ENCODE measurements around the gene CHI3L1.

Gene CHI3L1

GRCh38 chr1:203168991-203169390, 17.5 kb downstream of the CHI3L1 start:
- no peak for DNase-seq (ENCODE audit: low read depth)

- DNase-seq (ENCODE audit: low read depth) = no peak
Measured at GRCh38 chr1:203168256-203168786, 18.2 kb downstream of the CHI3L1 start.

- DNase-seq (ENCODE audit: low read depth) = no peak
Measured at GRCh38 chr1:203167913-203168200, 18.6 kb downstream of the CHI3L1 start.

DNA sequence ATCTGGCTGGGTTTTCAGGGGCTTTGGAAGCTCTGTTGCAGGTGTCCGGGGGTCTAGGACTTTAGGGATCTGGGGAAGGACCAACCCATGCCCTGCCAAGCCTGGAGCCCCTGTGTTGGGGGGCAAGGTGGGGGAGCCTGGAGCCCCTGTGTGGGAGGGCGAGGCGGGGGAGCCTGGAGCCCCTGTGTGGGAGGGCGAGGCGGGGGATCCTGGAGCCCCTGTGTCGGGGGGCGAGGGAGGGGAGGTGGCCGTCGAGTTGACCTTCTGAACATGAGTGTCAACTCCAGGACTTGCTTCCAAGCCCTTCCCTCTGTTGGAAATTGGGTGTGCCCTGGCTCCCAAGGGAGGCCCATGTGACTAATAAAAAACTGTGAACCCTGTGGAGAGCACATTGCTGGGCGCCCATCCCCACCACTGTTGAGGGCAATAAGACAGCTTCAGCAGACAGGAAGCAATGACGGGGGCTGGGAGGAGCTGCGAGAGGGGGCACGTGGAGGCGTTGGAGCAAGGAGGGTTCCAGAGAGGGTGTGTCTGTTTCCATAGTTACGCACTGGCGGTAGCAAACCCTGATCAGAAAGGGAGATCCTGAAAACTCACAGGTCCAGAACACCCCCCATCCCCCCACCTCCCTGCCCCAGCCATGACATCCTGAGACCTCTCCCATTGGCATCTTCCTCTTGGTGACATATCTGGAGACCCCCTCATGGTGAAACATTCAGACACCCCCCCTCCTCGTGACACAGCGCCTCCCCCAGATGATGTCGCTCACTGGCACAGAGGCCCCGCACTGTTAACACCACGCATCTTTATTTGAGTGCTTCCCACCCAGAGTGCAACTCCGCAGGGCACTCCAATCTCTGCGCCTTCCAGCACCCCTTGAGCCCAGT, 19.2 kb downstream of the CHI3L1 start:
- DNase-seq (ENCODE audit: low read depth) = no peak

- DNase-seq (ENCODE audit: low read depth) = no peak
Measured at GRCh38 chr1:203166192-203166940, 20.1 kb downstream of the CHI3L1 start.

DNA sequence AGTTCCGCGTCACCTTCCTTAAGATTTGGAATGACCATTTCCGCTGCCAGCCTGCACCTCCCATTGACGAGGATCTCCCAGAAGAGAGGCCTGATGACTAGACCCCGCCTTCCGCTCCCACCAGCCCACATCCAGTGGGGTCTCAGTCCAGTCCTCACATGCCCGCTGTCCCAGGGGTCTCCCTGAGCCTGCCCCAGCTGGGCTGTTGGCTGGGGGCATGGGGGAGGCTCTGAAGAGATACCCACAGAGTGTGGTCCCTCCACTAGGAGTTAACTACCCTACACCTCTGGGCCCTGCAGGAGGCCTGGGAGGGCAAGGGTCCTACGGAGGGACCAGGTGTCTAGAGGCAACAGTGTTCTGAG, 20.7 kb downstream of the CHI3L1 start:
- no peak for DNase-seq (ENCODE audit: low read depth)

DNA sequence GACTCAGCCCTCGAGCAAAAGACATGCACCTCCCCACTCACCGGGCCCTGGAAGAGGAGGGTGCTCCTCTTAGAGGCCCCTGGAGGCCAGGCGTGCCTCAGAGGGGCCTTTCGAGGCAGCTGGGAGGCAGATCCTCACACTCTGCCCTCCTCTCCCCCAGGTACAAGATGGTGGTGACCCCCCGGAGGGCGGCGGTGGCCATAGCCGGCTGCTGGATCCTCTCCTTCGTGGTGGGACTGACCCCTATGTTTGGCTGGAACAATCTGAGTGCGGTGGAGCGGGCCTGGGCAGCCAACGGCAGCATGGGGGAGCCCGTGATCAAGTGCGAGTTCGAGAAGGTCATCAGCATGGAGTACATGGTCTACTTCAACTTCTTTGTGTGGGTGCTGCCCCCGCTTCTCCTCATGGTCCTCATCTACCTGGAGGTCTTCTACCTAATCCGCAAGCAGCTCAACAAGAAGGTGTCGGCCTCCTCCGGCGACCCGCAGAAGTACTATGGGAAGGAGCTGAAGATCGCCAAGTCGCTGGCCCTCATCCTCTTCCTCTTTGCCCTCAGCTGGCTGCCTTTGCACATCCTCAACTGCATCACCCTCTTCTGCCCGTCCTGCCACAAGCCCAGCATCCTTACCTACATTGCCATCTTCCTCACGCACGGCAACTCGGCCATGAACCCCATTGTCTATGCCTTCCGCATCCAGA, 21.3 kb downstream of the CHI3L1 start:
- DNase-seq (ENCODE audit: low read depth) = no peak

DNA sequence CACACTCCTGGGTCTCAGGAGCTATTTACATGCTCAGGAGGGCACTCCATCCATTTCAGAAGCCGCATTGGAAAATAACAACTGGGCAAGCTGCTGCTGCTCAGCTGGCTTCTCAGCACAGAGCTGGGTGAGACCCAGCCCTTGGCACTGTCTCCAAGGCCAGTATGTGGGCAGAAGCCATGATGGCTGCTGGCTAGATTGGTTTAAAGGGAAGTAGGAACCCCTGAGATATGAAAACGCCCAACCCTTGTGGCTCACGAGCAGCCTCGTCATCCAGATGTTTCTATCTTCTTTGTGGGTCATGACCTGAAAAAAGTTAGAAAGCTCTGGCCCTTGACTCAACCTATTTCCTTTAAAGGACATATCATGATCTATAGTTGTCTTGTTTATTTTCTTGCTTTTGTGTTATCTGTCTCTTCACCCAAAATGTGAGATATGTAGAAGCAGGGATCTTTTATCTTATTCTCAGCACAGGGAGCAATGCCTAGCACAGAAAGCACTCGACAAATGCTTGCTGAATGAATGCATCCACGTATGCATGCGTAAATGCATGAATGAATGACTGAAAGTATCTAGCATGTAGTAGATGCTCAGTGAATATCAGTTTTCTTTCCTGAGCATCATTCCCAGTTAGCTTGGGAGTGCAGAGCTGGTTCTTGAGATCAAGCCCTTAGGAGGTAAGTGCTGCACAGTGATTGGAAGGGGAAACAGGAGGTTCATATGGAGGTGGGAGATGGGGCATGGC, 22.4 kb downstream of the CHI3L1 start:
- DNase-seq (ENCODE audit: low read depth) = no peak

GRCh38 chr1:203162403-203162802, 24.1 kb downstream of the CHI3L1 start:
- DNase-seq (ENCODE audit: low read depth) = no peak

DNA sequence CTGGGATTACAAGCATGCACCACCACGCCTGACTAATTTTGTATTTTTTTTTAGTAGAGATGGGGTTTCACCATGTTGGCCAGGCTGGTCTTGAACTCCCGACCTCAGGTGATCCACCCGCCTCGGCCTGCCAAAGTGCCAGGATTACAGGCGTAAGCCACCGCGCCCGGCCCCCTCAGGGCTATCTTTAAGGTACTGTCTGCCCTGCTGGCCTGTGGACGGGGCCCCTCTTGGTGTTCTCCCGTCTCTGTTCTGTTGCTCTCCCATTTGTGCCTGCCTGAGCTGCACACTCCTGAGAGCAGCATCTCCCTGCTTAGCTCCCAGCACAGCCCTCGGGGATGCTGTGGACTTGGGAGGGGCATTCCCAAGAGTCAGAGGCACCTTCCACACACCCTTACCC, 24.8 kb downstream of the CHI3L1 start:
- no peak for DNase-seq (ENCODE audit: low read depth)

DNA sequence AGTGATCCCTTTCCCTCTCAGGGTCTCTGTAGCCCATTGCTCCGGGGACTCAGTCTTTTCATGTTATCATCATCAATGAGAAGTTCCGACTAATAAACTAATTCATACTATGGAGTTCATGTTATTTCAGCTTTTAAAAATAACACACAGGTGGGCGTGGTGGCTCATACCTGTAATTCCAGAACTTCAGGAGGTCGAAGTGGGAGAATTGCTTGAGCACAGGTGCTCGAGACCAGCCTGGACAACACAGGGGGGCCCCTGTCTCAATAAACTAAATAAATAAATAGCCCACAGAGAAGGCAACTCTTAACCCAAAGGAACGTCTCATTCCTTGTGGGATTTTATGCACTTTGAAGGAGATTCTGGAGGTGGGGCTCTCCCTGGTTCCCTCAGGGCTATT, 25.3 kb downstream of the CHI3L1 start:
- no peak for DNase-seq (ENCODE audit: low read depth)

DNA sequence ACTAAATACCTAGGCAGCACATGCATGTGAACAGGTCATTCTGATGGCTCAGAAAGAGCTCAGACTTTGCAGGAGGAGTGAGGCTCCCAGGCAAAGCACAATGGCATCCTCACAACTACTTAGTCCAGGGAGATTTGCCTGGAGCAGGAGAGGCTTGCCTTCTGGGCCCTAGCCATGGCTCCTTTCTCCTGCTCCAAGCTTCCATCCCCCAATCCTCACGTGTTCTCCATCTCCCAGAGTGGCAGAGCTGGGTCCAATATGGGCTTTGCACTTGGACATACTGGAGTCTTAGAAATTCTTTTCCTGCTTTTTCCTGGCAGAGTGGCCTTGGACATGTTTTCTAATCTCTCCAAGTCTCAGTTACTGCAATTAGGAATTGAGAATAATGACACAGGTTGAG, 26.7 kb downstream of the CHI3L1 start:
- DNase-seq (ENCODE audit: low read depth) = no peak

DNA sequence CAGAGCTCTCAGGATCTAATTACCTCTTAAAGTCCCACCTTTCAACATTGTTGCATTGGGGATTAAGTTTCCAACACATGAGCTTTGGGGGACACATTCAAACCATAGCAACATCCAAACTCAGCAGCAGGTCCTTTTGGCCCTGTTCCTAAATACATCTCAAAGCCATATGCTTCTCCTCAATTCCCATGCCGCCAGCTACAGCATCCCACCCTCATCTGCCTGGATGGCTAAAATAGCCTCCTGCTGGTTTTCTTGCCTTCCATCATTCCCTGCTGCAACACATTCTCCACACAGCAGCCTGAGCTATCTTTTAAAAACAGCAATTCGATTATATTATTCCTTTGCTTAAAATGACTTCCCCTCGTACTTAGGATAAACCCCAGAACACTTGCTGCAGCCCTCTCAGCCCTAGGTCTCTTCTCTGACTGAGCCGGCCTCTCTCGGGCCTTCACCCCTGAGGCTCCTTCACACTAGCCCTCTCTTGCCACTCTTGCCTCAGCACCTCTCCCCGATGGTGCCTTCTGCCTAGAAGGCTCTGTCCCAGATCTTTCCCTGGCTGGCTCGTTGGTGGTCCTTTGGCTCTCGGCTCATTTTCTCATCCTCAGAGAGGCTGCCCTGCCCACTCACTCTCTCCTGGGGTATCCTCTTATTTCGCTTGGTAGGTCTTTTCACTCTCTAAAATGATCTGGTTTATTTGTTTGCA, 27.4 kb downstream of the CHI3L1 start:
- DNase-seq (ENCODE audit: low read depth) = no peak

- no peak for DNase-seq (ENCODE audit: low read depth)
Measured at GRCh38 chr1:203158423-203158822, 28.1 kb downstream of the CHI3L1 start.

DNA sequence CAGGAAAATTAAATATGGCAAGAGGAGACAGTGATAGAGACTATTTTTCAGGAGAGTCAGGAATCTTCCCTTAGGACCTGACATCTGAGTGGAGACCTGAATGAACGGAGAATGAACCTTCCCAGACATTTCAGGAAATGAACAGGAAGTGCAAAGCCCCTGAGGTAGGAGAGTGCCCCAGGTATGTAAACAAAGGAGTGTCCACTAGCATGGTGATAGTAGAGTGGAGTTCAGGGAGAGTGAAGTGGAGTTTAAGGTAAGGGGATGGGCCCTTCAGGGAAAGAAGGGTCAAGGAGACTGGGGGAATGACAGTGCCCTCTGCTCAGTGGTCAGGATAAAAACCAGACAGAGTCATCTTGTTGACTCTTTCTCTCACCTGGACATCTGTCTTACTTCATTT, 30.2 kb downstream of the CHI3L1 start:
- no peak for DNase-seq (ENCODE audit: low read depth)

DNA sequence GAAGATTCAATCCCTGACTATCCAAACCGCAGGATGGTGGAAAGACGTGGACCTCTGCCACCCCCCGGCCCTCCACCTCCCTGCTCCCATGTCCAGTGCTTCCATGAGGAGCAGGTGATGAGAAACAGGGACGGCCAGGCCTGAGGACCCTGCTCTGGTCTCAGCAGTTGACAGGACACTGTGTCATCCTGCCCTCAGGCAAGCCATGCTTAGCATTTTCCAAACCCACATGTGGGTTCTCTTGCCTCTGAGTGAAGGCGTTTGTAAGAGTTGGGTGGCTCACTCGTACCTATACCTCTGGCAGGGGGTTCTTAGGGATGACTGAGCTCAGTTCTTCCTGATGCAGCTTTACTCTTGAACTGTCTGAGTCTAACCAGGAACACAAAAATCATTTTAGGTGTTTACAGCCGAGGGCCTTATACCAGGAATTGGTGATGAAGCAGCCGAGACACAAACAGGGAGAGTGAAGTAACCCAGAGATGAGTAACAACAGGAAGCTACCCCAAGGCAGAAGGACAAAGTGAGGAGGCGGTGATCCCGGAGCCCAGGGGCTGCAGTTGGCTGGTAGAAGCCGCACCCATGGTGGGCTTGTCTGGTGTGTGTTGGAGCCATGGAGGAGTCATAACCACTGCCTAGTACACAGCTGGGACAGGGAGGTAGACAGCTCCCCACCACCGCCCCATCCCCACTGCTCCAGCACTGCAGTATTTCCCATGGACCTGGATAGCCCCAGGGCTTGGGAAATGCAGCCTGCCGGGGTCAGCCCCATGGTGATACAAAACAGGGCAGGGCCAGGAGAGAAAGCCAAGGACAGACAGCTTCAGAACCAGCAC, 32.3 kb downstream of the CHI3L1 start:
- no peak for DNase-seq (ENCODE audit: low read depth)

DNA sequence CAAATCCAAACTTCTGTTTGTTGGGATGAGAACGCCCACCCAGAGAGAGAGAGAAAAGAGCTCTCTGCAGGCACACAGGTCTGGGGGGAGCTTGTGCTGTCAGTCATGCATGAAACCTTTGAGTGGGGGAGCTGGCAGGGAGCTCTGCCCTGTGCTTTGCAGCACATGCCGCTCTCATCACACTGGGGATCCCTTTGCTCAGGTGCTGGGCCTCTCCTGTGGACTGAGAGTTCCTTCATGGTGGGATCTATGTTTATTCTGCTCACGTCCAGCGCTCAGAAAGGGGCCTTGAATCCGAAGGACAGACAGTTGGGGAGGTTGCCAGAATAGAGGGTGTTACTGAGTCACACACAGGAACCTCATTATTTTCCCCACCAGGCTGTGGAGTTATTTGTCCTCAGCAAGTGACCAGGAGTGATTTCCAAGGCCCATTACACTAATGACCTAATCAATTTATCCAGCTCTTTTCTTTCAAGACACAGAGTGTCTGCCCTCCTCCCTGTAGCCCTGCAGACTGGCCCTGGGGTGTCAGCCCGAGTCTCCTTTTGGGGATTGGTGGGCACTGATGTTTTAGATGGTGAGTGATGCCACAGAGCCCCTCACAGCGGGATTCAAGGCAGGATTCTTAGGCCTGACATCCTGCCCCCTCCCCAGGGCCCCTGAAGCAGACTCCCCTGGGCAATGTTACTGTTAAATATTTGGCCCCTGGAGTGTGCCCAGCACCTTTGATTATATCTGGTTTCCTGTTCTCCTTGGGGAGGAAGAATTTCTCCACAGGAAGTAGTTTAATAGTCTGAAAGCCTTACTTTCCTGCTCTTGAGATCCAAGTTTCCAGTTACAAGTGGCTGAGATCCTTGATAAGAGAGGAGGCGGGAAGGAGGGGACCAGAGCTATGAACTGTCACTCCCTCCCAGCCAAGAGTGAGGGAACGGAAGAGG, 33.2 kb downstream of the CHI3L1 start:
- no peak for DNase-seq (ENCODE audit: low read depth)

- DNase-seq (ENCODE audit: low read depth) = no peak
Measured at GRCh38 chr1:203152158-203153034, 34.1 kb downstream of the CHI3L1 start.
